HG02610 (cell line): ENCODE measurements around the gene FRMPD2.

Experiments used
- ATAC-seq: cut with Tn5 transposase; IDR thresholded peaks from one replicate; pipeline ENCODE4 v1.9.1; 2021; ENCODE audit warnings: mild to moderate bottlenecking, moderate library complexity; ENCODE audit not compliant: unreplicated experiment

The FRMPD2 gene, protein sequence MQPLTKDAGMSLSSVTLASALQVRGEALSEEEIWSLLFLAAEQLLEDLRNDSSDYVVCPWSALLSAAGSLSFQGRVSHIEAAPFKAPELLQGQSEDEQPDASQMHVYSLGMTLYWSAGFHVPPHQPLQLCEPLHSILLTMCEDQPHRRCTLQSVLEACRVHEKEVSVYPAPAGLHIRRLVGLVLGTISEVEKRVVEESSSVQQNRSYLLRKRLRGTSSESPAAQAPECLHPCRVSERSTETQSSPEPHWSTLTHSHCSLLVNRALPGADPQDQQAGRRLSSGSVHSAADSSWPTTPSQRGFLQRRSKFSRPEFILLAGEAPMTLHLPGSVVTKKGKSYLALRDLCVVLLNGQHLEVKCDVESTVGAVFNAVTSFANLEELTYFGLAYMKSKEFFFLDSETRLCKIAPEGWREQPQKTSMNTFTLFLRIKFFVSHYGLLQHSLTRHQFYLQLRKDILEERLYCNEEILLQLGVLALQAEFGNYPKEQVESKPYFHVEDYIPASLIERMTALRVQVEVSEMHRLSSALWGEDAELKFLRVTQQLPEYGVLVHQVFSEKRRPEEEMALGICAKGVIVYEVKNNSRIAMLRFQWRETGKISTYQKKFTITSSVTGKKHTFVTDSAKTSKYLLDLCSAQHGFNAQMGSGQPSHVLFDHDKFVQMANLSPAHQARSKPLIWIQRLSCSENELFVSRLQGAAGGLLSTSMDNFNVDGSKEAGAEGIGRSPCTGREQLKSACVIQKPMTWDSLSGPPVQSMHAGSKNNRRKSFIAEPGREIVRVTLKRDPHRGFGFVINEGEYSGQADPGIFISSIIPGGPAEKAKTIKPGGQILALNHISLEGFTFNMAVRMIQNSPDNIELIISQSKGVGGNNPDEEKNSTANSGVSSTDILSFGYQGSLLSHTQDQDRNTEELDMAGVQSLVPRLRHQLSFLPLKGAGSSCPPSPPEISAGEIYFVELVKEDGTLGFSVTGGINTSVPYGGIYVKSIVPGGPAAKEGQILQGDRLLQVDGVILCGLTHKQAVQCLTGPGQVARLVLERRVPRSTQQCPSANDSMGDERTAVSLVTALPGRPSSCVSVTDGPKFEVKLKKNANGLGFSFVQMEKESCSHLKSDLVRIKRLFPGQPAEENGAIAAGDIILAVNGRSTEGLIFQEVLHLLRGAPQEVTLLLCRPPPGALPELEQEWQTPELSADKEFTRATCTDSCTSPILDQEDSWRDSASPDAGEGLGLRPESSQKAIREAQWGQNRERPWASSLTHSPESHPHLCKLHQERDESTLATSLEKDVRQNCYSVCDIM (N-terminal part only)

GRCh38 chr10:48274636-48275035 is at the start of gene FRMPD2:
Gene FRMPD2 (minus strand): TSS chr10:48274696. CDS start chr10:48274567, 129 bp downstream.
- no peak for ATAC-seq

DNA sequence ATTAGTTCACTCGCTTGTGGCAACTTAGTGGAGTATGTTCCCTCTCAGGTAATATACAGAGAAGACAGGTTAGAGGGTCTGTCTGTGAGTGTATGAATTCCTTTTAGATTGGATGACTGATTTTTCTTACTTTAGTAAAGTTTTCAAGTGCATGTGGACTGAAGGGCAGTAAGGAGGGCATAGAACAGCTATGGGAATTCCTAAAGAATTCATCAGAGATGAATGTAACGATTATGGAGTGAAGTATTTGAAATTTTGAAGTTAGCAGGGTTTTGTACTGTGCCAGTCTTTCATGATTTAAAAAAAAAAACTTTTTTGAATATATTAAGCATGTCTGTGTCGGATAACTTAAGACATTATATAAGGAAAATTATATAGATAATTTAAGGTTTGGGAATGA is 47.5 kb upstream of the FRMPD2 start:
- ATAC-seq, result no peak

- ATAC-seq, result no peak
Observed at GRCh38 chr10:48317321-48317990, 43.0 kb upstream of the FRMPD2 start.

DNA sequence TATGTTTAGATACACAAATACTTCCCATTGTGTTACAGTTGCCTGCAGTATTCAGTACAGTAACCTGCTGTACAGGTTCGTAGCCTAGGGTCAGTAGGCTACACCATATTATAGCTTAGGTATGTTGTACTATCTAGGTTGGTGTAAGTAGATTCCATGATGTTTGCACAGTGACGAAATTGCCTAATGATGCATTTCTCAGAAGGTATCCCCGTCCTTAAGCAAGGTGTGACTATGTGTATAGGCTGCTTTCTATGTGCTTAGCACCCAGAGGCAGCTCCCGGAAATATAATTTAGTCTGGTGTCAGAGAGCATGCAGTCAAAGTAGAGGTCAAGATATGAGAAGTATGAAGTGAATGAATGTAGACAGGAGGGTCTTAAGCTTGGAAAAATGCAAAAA is 41.7 kb upstream of the FRMPD2 start:
- ATAC-seq, result no peak

DNA sequence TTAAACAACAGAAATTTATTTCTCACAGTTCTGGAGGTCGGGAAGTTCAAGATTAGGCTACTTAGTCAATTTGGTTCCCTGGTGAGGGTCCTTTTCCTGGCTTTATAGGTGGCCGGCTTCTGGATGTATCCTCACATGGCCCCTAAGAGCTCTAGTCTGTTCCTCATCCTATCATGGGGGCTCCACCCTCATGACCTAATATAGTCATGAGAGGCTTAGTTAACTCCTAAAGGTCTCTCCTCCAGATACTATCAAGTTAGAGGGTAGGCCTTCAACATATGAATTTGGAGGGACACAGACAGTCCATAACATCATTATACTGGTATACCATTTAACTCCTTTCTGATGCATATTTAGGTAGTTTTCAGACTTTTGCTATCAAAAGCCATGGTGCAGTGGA is 39.6 kb upstream of the FRMPD2 start:
- ATAC-seq, result no peak

DNA sequence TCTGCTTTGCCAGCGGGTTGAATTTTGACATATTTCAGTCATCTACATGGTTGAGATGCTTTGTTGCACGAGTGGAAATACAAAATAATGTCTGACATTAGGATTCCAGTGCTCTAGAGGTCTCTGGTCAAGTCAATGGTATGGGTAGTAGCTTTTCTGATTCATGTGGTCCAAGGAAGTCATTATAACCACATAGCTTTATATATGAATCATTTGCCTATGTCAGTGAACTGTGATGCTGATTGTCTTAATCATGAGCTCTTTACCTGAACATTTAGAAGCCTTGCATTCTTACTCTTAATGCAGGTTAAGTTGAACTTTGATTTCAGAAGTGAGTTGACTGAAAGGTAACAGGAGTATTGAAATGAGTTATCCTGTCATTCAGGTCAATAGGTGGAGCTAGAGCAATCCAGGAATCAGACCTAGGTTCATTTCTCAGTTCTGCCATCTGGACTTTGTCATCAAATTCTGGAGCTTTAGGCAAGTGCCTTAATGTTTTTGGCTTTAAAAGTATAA is 35.3 kb upstream of the FRMPD2 start:
- peak; percentile 20 for ATAC-seq

DNA sequence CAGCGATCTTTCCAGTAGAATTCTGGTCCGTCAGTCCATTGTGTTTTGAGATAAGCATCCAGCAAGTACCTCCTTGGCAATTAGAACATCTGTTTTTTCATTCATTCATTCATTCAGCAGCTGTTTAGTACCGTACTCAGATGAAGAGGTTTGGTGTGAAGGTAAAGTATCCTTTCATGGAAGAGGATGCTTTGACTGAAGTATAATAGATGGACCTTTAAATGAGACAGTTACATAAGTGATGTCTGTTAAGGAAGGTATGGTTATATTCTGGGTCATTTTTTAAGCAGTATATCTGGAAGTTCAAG is 33.2 kb upstream of the FRMPD2 start:
- no peak for ATAC-seq

DNA sequence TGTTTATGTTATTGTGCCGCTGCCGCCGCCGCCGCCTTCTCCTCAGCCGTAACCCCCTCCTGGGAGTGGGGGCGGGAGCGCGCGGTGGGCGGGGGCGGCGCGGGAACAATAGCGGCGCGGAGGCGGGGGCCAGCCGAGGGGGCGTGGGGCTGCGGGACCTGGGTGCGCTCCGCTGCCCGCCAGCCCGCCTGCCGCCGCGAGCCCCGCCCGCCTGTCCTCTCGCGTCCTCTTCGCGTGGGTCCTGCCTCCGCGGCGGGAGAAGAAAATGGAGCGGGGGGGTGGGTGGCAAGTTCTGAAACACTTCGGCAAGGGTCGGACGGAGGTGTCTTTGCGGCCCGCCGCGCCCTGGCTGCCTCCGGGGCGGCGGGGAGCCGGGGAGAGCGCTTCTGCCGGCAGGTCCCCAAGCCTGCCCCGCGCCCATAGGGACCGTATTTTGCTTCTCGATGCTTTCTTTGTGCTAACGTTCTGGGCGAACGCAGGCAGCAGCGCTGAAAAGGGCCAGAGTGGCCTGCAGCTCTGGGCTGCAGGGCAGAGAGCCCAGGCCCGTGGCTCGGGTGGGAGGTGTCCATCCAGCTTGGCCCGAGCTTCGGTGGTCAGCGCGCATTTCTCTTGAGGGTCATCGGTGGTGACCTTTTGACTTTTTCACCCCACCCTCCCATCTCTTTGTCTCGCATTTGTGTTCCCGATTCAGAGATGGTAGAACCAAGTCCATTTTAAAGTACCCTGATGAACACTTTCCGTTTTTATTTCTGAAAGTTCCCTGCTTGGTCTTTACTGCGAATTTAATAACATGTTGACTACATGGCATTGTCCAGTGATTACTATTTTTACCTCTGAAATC is 32.6 kb upstream of the FRMPD2 start:
- ATAC-seq, result peak; percentile 34

GRCh38 chr10:48306265-48306869 is 31.9 kb upstream of the FRMPD2 start, which contains the start of gene MAPK8:
Gene MAPK8 (plus strand): TSS chr10:48306677. CDS start chr10:48401661, 94,984 bp downstream.
- peak; percentile 81 for ATAC-seq

DNA sequence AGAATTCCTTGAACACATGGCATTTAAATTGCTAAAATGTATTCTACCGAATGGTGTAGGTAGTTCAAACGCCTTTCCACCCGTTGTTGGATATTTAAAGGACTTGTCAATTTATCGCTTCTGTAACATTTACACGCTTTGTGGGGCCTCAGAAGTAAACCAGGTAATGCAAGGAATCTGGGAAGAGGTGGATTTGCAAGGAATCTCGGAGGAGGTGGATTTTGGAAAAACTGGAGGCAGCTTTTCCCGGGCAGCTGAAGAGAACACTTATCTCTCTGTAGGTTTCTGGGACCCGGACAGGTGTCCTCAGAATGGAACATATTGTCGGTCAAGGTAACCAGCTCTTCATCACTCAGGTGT is 31.4 kb upstream of the FRMPD2 start:
- ATAC-seq, result no peak

DNA sequence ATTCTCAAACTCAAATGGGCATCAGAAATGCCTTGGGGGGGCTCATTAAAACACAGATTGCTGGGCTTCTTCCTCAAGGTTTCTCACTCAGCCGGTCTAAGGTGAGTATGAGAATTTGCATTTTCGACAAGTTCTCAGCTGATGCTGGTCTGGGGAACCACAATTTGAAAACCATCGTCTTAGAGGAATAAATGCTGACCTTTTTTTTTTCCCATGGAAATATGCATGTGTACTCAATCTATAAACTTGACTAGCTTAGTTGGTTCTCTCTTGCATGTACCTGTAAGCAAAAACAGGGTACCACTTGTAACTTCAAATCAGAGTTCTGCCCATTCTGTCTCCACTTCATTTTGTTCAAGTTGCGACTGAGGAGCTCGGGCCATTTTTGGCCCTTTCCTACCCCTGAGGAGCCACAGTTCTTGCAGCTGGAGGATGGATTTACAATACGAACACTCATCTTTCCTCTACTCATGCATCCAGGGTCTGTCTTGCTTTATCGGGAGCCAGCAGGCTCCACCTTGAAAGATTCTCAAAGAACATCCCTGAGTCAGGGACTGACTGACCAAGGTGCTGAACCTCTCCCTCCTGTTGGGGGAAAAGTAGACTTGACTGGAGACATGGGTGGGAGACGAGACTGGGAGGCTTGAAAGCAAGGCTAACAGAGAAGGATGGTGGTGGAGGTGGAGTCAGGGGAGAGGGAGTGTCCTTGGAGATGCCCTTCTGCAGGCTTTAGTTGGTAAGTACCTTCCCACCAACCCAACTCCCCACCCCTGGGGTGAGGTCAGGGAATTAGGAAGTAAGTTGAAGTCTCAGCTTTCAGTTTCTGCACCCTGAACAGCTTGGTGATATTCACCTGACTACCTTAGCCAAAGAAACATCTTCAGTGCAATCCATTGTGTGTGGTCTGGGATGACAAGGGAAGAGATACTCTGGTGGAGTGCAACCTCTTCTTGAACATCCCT is 28.3 kb upstream of the FRMPD2 start:
- ATAC-seq, result no peak

- ATAC-seq, result no peak
Observed at GRCh38 chr10:48300556-48300955, 26.1 kb upstream of the FRMPD2 start.

DNA sequence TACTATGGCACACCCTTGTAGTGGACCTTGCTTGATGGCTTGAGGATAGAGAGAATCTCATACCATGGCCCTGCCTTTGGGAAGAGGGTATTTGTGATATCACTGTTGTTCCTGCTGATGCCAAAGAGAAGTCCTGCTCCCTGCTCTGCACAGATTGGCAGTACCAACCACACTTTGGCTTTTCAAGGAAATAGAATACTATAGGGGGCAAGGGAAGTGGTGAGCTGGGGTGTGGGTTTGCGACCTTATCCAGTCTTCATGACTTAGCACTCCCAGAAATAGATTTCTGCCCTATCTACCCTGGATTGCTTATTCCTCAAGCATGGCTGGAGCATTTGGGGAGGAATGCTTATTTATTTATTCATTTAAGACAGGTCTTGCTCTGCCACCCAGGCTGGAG is 25.2 kb upstream of the FRMPD2 start:
- no peak for ATAC-seq

DNA sequence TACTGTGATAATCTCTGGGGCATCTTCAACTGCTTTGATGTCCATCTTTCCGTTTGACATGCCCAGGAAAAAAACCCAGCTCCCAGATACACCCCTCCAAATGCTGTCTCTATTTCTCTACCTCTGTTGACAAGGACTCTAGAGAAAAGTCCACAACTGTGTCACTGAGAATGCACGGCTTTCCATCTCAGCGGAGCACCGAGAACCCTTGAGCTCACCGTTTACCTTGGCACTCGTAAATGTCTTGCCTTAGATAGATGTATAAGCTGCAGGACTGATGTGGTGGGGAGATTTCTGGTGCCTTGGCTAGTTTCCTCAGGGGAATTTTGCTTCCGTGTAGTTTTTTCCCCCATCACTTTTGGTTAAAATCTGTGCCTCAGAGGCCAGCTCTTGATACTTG is 24.6 kb upstream of the FRMPD2 start:
- no peak for ATAC-seq

DNA sequence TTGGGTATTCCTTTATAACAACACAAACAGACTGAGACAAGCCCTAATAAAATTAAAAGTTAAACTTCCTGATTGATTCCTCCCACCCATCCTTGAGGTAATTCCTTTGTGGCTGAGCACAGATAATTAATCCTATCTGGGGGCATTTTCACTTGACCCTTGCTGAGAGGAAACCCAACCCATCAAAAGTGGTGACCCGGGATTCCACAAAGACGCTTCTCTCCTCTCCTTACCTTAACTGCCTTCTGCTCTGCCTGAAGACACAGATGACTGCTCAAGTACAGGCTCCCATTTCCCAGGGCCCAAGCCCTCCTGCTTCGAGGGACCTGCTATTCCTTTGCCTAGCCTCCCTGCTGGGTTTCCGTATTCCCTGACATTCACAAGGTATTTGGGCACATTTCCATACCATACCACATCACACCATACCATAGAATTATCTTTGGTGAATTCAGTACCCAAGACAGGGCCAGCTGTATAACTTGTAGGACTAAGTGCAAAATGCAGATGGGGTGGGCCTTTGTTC is 22.1 kb upstream of the FRMPD2 start:
- ATAC-seq, result no peak

DNA sequence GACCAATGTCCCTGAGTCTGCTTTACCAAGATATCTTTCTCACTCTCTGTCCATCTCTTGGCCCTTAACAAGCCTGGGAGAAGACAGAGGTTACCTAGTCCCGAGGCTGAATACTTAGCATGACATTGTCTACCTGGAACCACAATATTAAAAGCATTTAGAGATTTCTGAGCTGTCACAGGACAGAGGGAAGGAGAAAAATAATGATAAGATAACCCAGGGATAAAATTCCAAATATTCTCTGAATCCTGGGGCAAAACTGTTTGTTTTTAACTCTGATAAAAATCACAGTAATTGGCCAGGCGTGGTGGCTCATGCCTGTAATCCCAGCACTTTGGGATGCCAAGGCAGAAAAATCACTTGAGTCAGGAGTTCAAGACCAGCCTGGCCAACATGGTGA is 19.9 kb upstream of the FRMPD2 start:
- ATAC-seq, result no peak

DNA sequence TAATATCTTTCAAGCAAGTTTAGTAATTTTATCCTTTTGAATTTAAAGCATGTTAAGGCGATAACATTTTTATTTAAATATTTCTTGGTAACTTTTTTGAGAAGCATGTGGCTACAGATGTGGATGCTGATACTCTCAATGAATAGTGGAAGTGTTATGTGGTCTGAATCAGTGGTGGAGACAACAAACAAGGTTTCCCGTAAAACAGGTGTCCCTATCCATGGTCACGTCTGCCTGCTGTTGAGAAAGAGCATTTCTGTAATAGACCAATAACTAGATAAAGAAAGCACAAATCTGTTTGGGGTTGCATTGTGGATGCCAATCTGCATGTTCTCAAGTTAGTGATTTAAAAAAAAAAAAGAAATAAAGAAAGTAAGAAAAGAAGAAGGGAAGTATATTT is 18.1 kb upstream of the FRMPD2 start:
- no peak for ATAC-seq

DNA sequence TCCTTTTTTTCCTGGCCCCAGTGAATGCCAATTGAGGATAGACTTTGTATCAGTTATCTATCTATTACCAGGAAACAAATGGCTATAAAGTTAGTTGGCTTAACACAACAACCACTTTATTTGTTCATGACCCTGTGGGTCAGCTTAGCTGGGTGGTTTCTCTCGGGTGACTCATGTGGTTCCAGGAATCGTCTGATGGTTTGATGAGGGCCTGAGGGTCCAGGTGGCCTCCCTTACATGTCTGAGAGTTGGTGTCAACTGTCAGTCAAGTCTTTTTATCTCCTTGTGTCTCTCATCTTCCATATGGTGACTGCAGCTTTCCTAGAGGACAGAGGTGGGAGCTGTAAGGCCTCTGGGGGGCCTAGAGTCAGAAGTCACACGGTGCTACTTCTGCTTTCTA is 16.7 kb upstream of the FRMPD2 start:
- no peak for ATAC-seq
